ENCODE data around the gene PITPNB.

PITPNB gene

GRCh38 chr22:27832606-27833005 lies 86.5 kb downstream of the PITPNB start:
- DNase-seq (ENCODE audit: low spot score), result no peak

GRCh38 chr22:27829620-27830019 lies 89.4 kb downstream of the PITPNB start:
- DNase-seq (ENCODE audit: low spot score), result no peak

- no peak for DNase-seq (ENCODE audit: low spot score)
These were observed 91.2 kb downstream of the PITPNB start for GRCh38 chr22:27827604-27828587.

- DNase-seq (ENCODE audit: low spot score), result peak; percentile 6
These were observed 93.9 kb downstream of the PITPNB start for GRCh38 chr22:27825174-27825573.

GRCh38 chr22:27823221-27823620 lies 95.8 kb downstream of the PITPNB start:
- no peak for DNase-seq (ENCODE audit: low spot score)

GRCh38 chr22:27820896-27821866 lies 97.9 kb downstream of the PITPNB start:
- no peak for DNase-seq (ENCODE audit: low spot score)

- DNase-seq (ENCODE audit: low spot score), result no peak
These were observed 102.5 kb downstream of the PITPNB start for GRCh38 chr22:27816552-27816951.

GRCh38 chr22:27815826-27816530 lies 103.1 kb downstream of the PITPNB start:
- no peak for DNase-seq (ENCODE audit: low spot score)

- DNase-seq (ENCODE audit: low spot score), result no peak
These were observed 104.1 kb downstream of the PITPNB start for GRCh38 chr22:27814993-27815392.

GRCh38 chr22:27811778-27812177 lies 107.3 kb downstream of the PITPNB start:
- DNase-seq (ENCODE audit: low spot score), result no peak

- no peak for DNase-seq (ENCODE audit: low spot score)
These were observed 108.4 kb downstream of the PITPNB start for GRCh38 chr22:27810609-27811151.

- DNase-seq (ENCODE audit: low spot score), result no peak
These were observed 109.1 kb downstream of the PITPNB start for GRCh38 chr22:27809700-27810608.

GRCh38 chr22:27809226-27809603 lies 109.8 kb downstream of the PITPNB start:
- DNase-seq (ENCODE audit: low spot score), result no peak

- DNase-seq (ENCODE audit: low spot score), result no peak
These were observed 110.4 kb downstream of the PITPNB start for GRCh38 chr22:27808451-27809225.

GRCh38 chr22:27805841-27806240 lies 113.2 kb downstream of the PITPNB start:
- DNase-seq (ENCODE audit: low spot score), result no peak

- DNase-seq (ENCODE audit: low spot score), result peak; percentile 52
These were observed 114.4 kb downstream of the PITPNB start for GRCh38 chr22:27804470-27805297.

- no peak for DNase-seq (ENCODE audit: low spot score)
These were observed 115.1 kb downstream of the PITPNB start for GRCh38 chr22:27803841-27804415.

GRCh38 chr22:27802346-27803073 lies 116.5 kb downstream of the PITPNB start:
- DNase-seq (ENCODE audit: low spot score), result no peak

Data from CD4-positive, alpha-beta T cell treated with Interleukin-15 for 4 hours (primary cell).